Large intestine (tissue), 3 donors: Measurements from ENCODE around the gene TLR3. TPM values are rescaled to one million over a fixed set of nuclear protein-coding genes. Genes with fewer than 3 reads are reported as not detected.

Experiments used
- DNase-seq, 2 donors: peaks; one replicate each; pipeline versions ENCODE4 v3.0.0 to v3.0.0-alpha.2; 2013
- H3K27ac ChIP-seq: one replicate; pipeline ENCODE4 v1.5.1; 2013; ENCODE audit warnings: low read length
- H3K27me3 ChIP-seq: 2 replicates; pipeline ENCODE4 v1.6.1; 2013; ENCODE audit warnings: low read length; ENCODE audit not compliant: control insufficient read depth, insufficient read depth
- H3K36me3 ChIP-seq: 2 replicates; pipeline ENCODE4 v1.6.1; 2013; ENCODE audit warnings: low read length; ENCODE audit not compliant: control insufficient read depth, insufficient read depth
- H3K4me1 ChIP-seq: one replicate; pipeline ENCODE4 v1.6.1; 2013; ENCODE audit warnings: low read length; ENCODE audit not compliant: control insufficient read depth, insufficient read depth
- H3K4me3 ChIP-seq: one replicate; pipeline ENCODE4 v1.5.1; 2013; ENCODE audit warnings: low read length
- H3K9me3 ChIP-seq: one replicate; pipeline ENCODE4 v1.6.1; 2013; ENCODE audit warnings: mild to moderate bottlenecking, low read depth, low read length, moderate library complexity; ENCODE audit not compliant: control insufficient read depth
- WGBS: methylation state at CpG from one replicate; pipeline ENCODE4 v1.1.5; 2013; ENCODE audit warnings: low lambda C conversion rate; ENCODE audit not compliant: insufficient coverage; 5-methylcytosine and 5-hydroxymethylcytosine counted together
- polyA plus RNA-seq: library from polyadenylated mRNA; unstranded; fragments of 120-200 nt; gene quantifications from one replicate; pipeline ENCODE4 v1.2.1, GENCODE V29; 2013

The TLR3 gene
- polyA plus RNA-seq, 1 donor, result 2.9 TPM

DNA sequence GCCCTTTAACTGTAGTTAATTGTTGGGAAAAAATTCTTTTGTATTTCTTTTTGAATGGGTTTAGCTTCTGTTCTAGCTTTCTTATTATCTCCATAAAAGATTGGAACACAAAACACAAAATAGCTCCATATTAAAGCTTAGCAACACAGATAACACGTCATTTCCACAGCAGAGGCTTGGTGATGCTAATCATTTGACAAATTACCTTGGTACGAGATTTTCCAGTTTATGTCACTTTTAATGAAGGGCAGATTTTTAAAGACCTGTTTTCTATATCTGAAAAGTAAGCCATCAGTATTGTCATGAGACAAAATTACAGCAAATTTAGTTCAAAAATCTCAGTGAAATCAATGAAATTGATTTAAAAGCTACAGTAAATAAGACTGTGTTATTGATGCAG, 63.0 kb downstream of the TLR3 start:
- H3K4me1 ChIP-seq, result peaks cover 9% of the 10 kb centered on the region
- 75% methylated on average over 2 of the region's 2 CpGs for WGBS
- no peak overlapping the region for H3K27ac ChIP-seq

DNA sequence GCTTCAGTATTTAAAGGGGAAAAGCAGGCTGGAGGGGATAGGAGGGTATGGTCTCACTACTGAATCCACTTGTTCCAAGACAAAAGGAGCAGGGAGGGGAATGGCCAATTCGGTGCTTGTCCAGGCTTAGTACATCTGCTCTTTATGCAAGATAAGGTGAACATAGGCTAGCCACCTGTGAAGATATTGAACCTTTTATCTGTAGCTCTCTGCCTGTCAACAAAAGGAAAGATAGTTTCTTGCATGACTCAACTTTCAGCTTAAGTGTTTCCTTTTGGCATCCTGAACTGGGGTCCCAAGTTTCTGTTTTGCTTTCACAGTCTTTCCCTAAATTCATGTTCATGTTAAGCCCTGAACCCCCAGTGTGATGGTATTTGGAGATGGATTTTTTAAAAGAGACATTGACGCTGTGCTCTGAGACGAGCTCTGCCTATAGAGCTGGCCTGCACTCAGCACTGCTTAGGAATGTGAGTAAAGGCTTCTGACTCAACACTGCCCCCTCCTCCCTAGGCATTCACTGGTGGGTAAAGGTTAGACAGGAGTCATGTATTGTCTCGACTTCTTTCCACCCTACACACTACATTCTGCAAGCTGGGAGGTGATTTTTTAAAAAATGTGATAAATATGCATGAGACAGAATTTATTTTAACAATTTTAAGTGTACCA, 63.8 kb downstream of the TLR3 start:
- peak; percentile 17 to 67 for DNase-seq
- peaks cover 9% of the 10 kb centered on the region for H3K4me1 ChIP-seq
- H3K27ac ChIP-seq, result peak overlapping the region; percentile 62
- no peaks in the 10 kb centered on the region for H3K36me3 ChIP-seq
- H3K4me3 ChIP-seq, result no peak overlapping the region
- H3K9me3 ChIP-seq, result no peaks in the 10 kb centered on the region
- no peaks in the 10 kb centered on the region for H3K27me3 ChIP-seq
- WGBS, result 0% methylated on average over 1 of the region's 4 CpGs

More for the DNA sequence above, 63.0 kb downstream of the TLR3 start:
- Histone ChIP-seq H3K9me3 (no peaks in the 10 kb centered on the region), H3K36me3 (no peaks in the 10 kb centered on the region), H3K27me3 (no peaks in the 10 kb centered on the region), H3K4me3 (no peak overlapping the region)
- no peak for DNase-seq

DNA sequence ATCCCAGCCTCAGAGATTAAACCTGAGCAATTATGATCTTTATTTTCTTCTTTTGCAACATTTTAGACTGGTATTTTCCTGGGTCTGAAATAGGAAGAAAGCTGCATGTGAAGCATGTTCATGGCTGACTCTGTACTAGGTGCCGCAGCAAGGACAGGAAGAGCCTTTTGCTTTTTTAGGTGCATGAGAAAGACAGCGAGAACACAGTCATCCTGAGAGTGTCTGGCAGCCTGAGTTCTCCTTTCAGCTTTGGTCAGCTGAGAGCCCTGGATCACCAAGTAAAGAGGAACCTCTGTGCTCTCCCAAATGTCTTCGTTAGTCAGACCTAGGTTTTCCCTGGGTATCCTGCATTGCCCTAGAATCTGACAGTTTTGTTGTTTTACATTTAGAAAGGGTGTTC, 65.3 kb downstream of the TLR3 start:
- WGBS, result 88% methylated on average over 1 of the region's 3 CpGs
- no peak for DNase-seq

DNA sequence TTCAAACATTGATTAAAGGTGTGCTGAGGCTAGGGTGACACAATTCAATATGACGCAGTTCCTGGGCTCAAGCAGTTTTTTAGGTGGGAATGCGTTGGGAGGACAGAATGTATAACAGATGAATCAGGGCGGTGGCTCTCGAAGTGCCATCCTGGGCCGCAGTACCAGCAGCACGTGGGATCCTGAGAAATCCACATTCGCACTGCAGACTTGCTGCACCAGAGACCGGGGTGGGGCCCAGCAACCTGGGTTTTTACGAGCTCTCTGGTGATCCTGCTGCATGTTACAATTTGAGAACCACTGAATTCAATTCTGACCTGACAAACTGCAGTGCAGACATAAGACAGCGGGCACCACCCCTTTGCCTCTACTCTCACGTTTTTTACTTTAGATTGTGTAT, 65.9 kb downstream of the TLR3 start:
- no peaks in the 10 kb centered on the region for H3K9me3 ChIP-seq
- H3K36me3 ChIP-seq, result no peaks in the 10 kb centered on the region
- H3K4me1 ChIP-seq, result peaks cover 9% of the 10 kb centered on the region
- no peak for DNase-seq
- no peaks in the 10 kb centered on the region for H3K27me3 ChIP-seq
- no peak overlapping the region for H3K27ac ChIP-seq
- WGBS, result no CpG with 5 or more reads among the region's 11 CpGs
- no peak overlapping the region for H3K4me3 ChIP-seq

More for the DNA sequence above, 65.3 kb downstream of the TLR3 start:
- H3K27ac ChIP-seq, result no peak overlapping the region
- no peak overlapping the region for H3K4me3 ChIP-seq
- H3K27me3 ChIP-seq, result no peaks in the 10 kb centered on the region
- H3K4me1 ChIP-seq, result peaks cover 9% of the 10 kb centered on the region
- no peaks in the 10 kb centered on the region for H3K36me3 ChIP-seq
- H3K9me3 ChIP-seq, result no peaks in the 10 kb centered on the region

DNA sequence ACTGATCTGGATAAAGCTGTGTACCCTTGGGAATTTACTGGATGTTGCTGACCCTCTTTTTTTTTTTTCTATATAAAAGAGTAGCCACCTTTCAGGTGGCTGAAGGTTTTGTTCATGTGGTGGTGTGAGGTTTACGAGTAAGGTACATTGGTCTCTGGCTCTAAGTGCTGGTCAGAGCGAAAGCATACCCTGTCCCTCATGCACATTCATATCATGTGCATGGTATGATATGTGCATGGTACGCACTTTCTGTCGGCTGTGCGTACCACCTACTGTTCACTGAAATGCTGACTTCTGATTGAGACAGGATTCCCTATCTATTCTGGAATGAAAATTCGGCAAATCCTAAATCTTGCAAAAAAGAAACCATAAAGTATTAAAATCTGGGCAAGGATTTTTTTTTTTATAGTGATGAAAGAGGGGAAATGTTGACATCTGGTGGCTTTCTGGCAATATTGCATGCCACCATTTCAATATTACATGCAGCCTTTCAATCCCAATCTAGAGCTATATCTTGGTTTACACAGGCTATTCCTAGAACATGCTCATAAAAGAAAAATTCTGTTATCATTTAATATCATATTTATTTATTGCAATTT, 68.3 kb downstream of the TLR3 start:
- Histone ChIP-seq H3K36me3 (no peaks in the 10 kb centered on the region), H3K9me3 (no peaks in the 10 kb centered on the region), H3K4me3 (no peak overlapping the region), H3K4me1 (peaks cover 5% of the 10 kb centered on the region), H3K27me3 (no peaks in the 10 kb centered on the region), H3K27ac (no peak overlapping the region)
- WGBS, result 80% methylated on average over 3 of the region's 6 CpGs
- DNase-seq, result no peak

Other genes with a start within 250 kb of the TLR3 start
- 11.8 TPM for gene FAM149A, start 35.5 kb downstream of the TLR3 start, polyA plus RNA-seq
- 48.4 TPM for gene CYP4V2, start 122.4 kb downstream of the TLR3 start, polyA plus RNA-seq
- gene KLKB1, start 158.4 kb downstream of the TLR3 start, polyA plus RNA-seq, result 2.8 TPM
- gene F11, start 197.0 kb downstream of the TLR3 start, polyA plus RNA-seq, result 1.1 TPM